GM10248 (cell line): ENCODE measurements around the gene TRNT1.

Source experiments
- CTCF ChIA-PET: fragments of 300-600 bp; sonication (Branson Sonifier 250); formaldehyde crosslinking; extraction: SDS; loops from one replicate; lab custom pipeline; 2021; ENCODE audit warnings: antibody characterized with exemption; lab: Yijun Ruan, JAX
- POLR2A ChIA-PET: fragments of 350-650 bp; sonication (Branson Sonifier 250); formaldehyde crosslinking; extraction: SDS; loops from one replicate; lab custom pipeline; 2020; ENCODE audit warnings: antibody characterized with exemption; lab: Yijun Ruan, JAX
- DNase-seq: peaks from one replicate; pipeline ENCODE4 v3.0.0; 2012; ENCODE audit errors: extremely low spot score
- TF ChIP-seq, protein P1 (sequence below): IDR thresholded peaks from 2 replicates; pipeline ENCODE4 v1.5.1; 2012; ENCODE audit warnings: mild to moderate bottlenecking, low read depth; ENCODE audit errors: extremely low read depth, missing control alignments, control extremely low read depth

The TRNT1 gene

DNA sequence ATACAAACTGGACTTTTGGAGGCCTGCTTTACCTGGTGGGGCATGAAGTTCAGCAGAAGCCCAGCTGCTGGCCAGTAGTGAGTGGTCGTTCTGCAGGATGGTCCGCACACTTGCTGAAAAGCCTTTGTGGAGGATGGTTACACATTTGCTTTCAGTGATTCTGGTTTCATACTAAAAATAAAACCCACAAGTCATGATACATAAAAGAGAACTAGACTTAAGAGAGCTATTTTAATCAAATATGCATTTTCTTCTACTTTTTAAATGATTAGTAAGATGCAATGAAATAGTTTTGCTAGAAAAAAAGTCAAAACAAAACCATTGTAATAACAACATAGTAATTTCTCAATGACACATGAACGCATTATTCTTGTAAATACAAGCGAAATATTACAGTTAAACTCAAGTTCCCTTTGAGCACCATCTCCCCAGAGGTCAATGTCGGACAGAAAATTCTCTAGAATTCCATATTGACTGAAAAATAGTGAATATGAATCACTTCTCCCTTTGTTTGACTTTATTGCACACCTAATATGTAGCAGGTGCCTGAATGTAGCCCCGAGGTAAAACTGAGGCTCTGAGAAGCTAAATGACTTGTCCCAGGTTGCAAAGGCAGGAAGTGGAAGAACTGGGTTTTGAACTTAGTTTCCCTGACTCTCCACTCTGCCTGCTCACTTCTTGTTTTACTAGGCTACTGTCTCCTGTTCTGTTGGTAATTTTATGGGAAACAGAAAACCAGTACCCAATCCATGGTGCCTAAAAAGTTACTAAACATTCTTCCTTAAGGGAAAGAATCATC lies 24.9 kb upstream of the TRNT1 start:
- ChIA-PET CTCF (interaction anchor here (0.6 to 0.7 kb wide), 2 partner anchors 21 to 896 kb away, joined by 3 read pairs; no protein-coding TSS in a partner anchor), POLR2A (no interaction called here)
- no peak for DNase-seq
- TF ChIP-seq, protein P1, sequence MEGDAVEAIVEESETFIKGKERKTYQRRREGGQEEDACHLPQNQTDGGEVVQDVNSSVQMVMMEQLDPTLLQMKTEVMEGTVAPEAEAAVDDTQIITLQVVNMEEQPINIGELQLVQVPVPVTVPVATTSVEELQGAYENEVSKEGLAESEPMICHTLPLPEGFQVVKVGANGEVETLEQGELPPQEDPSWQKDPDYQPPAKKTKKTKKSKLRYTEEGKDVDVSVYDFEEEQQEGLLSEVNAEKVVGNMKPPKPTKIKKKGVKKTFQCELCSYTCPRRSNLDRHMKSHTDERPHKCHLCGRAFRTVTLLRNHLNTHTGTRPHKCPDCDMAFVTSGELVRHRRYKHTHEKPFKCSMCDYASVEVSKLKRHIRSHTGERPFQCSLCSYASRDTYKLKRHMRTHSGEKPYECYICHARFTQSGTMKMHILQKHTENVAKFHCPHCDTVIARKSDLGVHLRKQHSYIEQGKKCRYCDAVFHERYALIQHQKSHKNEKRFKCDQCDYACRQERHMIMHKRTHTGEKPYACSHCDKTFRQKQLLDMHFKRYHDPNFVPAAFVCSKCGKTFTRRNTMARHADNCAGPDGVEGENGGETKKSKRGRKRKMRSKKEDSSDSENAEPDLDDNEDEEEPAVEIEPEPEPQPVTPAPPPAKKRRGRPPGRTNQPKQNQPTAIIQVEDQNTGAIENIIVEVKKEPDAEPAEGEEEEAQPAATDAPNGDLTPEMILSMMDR = no peak

DNA sequence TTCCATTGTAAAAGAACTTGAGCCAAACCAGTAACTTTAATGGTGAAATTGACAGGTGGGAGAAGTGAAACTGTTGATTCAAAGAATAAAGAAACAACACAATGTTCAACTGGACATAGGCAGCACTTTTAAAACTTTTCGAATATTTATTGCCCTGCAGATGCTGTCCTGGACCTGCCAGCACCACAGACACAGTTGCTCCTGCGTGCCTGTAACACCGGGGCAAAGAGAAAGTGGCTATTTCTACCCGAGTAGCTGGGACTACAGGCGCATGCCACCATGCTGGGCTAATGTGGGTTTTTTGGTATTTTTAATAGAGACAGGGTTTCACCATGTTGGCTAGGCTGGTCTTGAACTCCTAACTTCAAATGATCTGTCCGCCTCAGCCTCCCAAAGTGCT lies 24.0 kb upstream of the TRNT1 start:
- no peak for DNase-seq
- TF ChIP-seq, protein P1 = no peak
- ChIA-PET CTCF (interaction anchor here (1.4 to 1.8 kb wide), 2 partner anchors 17 to 27 kb away, joined by 3 to 4 read pairs; no protein-coding TSS in a partner anchor), POLR2A (no interaction called here)

DNA sequence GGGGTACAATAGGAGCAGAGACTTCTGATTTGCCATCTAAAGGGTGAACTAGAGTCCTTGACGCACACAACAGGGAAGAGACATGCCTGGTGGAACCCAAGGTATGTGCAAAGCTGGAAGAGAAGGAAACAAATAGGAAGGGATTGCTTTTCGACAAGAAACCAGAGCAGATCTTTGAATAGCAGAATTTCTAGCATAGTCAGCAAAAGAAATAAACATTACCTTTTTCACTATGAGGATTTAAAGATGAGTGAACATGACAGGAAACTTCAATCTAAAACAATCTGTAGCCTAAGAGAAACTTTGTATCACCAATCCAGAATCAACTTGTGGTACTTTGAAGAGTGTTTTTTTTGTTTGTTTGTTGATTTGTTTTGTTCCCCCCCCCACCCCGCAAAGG lies 21.5 kb upstream of the TRNT1 start:
- POLR2A ChIA-PET = no interaction called here
- CTCF ChIA-PET = no interaction called here
- DNase-seq = no peak
- TF ChIP-seq, protein P1 = no peak

DNA sequence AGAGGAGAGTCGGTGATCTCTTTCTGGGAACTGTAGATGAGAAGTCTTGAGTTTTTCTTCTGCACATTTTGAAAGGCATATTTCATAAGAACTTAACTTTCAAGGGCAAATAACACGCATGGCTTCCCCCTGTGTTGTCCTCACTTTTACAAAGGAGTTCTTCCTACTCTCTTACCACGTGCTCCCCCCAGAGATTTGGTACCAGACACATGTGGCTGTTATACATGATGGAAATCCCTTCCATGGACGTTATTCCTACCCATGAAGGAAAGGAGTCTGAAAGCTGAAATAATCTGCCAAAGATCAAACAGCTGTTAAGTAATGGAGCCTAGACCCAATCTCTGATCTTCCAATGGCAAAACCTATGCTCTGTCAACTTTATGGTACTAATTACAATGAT lies 20.9 kb upstream of the TRNT1 start:
- ChIA-PET CTCF (no interaction called here), POLR2A (no interaction called here)
- TF ChIP-seq, protein P1 = no peak
- no peak for DNase-seq

DNA sequence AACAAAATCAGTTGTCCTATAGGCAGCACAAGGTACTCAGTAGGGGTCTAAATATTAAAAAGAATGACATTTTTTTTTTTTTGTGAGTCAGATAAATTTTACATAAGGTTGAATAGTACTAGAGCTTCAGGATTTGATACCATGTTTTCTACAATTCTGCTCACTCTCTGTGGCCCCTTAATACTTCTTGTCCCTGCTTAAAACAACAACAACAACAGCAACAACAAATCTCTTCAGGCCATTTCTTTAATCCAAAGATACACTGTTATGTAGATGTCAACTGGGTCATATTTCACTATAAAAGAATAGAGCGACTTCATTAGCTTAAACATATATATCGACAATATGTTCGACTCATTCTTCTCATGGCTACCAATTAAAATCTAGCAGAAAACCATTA lies 19.6 kb upstream of the TRNT1 start:
- TF ChIP-seq, protein P1 = no peak
- POLR2A ChIA-PET = no interaction called here
- no peak for DNase-seq

DNA sequence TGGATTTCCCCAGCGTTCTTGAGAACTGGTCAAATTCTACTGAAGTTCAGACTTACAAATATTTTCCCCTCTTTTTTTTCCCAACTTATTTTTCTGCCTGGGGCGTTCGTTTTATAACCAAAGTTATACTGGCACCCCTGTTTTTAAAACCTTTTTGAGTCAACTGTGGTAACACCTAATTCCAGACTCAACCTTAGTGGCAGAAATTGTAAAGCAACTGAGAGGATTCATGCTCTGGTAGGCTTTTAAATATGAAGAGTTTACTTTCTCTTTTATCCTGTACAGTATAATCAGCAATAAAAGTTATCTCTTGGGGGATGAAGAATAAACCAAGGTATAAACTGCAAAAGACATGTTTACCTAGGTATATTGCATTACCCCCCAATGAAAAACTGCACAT lies 18.9 kb upstream of the TRNT1 start:
- TF ChIP-seq, protein P1 = no peak
- ChIA-PET CTCF (no interaction called here), POLR2A (no interaction called here)
- no peak for DNase-seq

More for the DNA sequence above, 19.6 kb upstream of the TRNT1 start:
- CTCF ChIA-PET = no interaction called here
